ENCODE results near the gene LCOR. TPM values are rescaled to one million over a fixed set of nuclear protein-coding genes. Genes with fewer than 3 reads are reported as not detected.

The LCOR gene
- total RNA-seq, 1 experiment from 2014 or later = 23.9 TPM

DNA sequence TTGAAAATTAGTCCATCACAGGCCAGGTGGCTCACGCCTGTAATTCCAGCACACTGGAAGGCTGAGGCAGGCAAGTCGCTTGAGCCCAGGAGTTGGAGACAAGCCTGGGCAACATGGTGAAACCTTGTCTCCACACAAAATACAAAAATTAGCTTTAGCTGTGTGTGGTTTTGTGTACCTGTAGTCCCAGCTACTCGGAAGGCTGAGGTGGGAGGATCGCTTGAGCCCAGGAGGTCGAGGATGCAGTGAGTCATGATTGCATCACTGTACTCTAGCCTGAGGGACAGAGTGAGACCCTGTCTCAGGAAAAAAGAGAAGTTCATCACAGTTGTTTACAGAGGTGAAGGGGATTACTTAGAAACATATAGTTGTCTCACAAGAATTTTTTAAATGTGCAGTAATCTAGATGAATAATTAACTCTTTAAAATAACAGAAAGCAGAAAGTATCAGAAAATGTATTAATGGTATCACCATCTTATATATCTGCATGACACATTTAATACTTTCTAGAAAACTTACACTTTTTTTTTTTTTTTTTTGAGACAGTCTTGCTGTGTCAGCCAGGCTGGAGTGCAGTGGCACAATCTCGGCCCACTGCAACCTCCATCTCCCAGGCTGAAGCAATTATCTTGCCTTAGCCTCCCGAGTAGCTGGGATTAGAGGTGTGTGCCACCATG lies 8.9 kb downstream of the LCOR start:
- Mint-ChIP-seq H3K9me3 (no peaks in the 10 kb centered on the region), H3K36me3 (no peaks in the 10 kb centered on the region), H3K27ac (peak overlapping the region; percentile 52), H3K4me3 (no peak overlapping the region), H3K4me1 (peaks cover 46% of the 10 kb centered on the region), H3K27me3 (ENCODE audit: low read depth) (no peaks in the 10 kb centered on the region)
- TF ChIP-seq MYBL2 (CRISPR knock-in tag; IDR thresholded peaks at IDR 0.05) (no peak), FOXK1 (CRISPR knock-in tag; IDR thresholded peaks at IDR 0.05) (no peak), IRF2 (CRISPR knock-in tag; IDR thresholded peaks at IDR 0.05; ENCODE audit: borderline replicate concordance, low read depth) (no peak), GABPB1 (CRISPR knock-in tag; IDR thresholded peaks at IDR 0.05) (peak; percentile 97), EMX1 (CRISPR knock-in tag; IDR thresholded peaks at IDR 0.05) (no peak)
- ChIA-PET POLR2A (no interaction called here), CTCF (no interaction called here)
- DNase-seq (ENCODE audit: low spot score) (no peak), ATAC-seq (no peak)

DNA sequence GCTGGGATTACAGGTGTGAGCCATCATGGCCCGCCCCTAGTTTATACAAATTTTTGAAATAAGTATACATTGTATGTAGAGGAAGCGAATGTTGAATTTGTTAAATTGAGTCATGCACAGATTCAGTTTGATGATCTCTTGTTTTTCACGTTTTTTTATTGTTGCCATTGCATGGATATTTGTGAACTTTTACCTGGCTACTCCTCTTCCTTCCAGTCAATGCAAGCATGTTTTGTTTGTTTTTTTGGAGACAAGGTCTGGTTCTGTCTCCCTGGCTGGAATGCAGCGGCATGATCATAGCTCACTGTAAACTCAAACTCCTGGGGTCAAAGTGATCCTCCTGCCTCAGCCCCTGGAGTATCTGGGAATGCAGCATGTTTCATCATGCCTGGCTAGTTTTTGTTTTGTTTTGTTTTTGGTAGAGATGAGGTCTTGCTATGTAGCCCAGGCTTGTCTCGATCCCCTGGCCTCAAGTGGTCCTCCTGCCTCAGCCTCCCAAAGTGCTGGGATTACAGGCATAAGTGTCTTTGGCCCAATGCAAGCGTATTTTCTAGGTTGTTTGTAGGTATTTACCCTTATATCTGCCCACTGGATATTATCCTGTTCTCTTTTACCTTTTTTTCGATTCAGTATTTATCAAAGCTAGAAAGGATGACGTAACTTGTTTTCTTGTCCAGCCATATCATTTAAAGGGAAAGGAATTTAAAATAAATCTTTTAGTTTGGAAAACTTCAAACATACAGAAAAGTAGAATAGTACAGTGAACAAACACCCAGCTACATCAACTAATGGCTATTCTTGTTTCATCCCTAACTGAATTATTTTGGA lies 11.0 kb downstream of the LCOR start:
- TF ChIP-seq NFATC4 (CRISPR knock-in tag; IDR thresholded peaks at IDR 0.05) = no peak
- no peak for TF ChIP-seq ZNF138 (CRISPR knock-in tag; conservative IDR thresholded peaks at IDR 0.05)
- no peak for TF ChIP-seq JUN (CRISPR knock-in tag; IDR thresholded peaks at IDR 0.05)
- peak; percentile 97 for TF ChIP-seq GABPB1 (CRISPR knock-in tag; IDR thresholded peaks at IDR 0.05)
- peak; percentile 41; the same call in 1 of the 2 replicates for TF ChIP-seq ZNF121 (CRISPR knock-in tag; IDR thresholded peaks at IDR 0.05)
- no peak for TF ChIP-seq ZNF416 (CRISPR knock-in tag; IDR thresholded peaks at IDR 0.05)
- no peak for TF ChIP-seq SMAD3 (CRISPR knock-in tag; IDR thresholded peaks at IDR 0.05; ENCODE audit: borderline replicate concordance)
- TF ChIP-seq, protein P1, sequence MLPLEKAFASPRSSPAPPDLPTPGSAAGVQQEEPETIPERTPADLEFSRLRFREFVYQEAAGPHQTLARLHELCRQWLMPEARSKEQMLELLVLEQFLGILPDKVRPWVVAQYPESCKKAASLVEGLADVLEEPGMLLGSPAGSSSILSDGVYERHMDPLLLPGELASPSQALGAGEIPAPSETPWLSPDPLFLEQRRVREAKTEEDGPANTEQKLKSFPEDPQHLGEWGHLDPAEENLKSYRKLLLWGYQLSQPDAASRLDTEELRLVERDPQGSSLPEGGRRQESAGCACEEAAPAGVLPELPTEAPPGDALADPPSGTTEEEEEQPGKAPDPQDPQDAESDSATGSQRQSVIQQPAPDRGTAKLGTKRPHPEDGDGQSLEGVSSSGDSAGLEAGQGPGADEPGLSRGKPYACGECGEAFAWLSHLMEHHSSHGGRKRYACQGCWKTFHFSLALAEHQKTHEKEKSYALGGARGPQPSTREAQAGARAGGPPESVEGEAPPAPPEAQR (CRISPR knock-in tag; IDR thresholded peaks at IDR 0.05) = no peak
- POLR2A ChIA-PET = no interaction called here
- CTCF ChIA-PET = interaction anchor here (1.2 kb wide), 1 partner anchor 203 kb away, joined by 3 read pairs; no protein-coding TSS in a partner anchor
- Mint-ChIP-seq H3K27me3 (ENCODE audit: low read depth) (no peaks in the 10 kb centered on the region), H3K4me3 (no peak overlapping the region), H3K9me3 (no peaks in the 10 kb centered on the region), H3K27ac (peak overlapping the region; percentile 88), H3K36me3 (no peaks in the 10 kb centered on the region), H3K4me1 (peaks cover 50% of the 10 kb centered on the region)
- DNase-seq (ENCODE audit: low spot score) (no peak), ATAC-seq (no peak)

DNA sequence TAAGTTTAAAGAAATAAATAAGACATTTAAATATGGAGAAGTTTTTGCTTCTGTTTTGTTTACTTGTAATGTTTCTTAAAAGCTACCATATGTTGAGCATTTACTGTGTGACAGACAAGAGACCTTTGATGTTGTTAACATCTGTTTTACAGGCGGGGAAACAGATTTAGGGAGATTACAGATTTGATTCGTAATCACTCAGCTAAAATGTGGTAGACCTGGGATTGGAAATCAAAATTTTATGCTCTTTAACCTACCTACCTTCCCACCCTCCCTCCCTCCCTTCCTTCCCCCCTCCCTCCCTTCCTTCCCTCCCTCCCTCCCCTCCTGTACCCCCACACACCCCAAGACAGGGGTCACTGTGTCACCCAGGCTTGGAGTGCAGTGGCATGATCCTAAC lies 11.7 kb downstream of the LCOR start:
- DNase-seq (ENCODE audit: low spot score) (no peak), ATAC-seq (no peak)
- Mint-ChIP-seq H3K4me1 (peaks cover 50% of the 10 kb centered on the region), H3K36me3 (no peaks in the 10 kb centered on the region), H3K27me3 (ENCODE audit: low read depth) (no peaks in the 10 kb centered on the region), H3K27ac (peak overlapping the region; percentile 88), H3K4me3 (no peak overlapping the region), H3K9me3 (no peaks in the 10 kb centered on the region)
- ChIA-PET POLR2A (no interaction called here), CTCF (interaction anchor here (1.2 kb wide), 2 partner anchors 203 kb away, joined by 3 read pairs; no protein-coding TSS in a partner anchor)
- TF ChIP-seq, protein P2, sequence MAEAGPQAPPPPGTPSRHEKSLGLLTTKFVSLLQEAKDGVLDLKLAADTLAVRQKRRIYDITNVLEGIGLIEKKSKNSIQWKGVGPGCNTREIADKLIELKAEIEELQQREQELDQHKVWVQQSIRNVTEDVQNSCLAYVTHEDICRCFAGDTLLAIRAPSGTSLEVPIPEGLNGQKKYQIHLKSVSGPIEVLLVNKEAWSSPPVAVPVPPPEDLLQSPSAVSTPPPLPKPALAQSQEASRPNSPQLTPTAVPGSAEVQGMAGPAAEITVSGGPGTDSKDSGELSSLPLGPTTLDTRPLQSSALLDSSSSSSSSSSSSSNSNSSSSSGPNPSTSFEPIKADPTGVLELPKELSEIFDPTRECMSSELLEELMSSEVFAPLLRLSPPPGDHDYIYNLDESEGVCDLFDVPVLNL (CRISPR knock-in tag; IDR thresholded peaks at IDR 0.05; ENCODE audit: borderline replicate concordance, low read depth) = no peak
- no peak for TF ChIP-seq GABPB1 (CRISPR knock-in tag; IDR thresholded peaks at IDR 0.05)
- TF ChIP-seq RORB (CRISPR knock-in tag; IDR thresholded peaks at IDR 0.05) = no peak
- no peak for TF ChIP-seq EMX1 (CRISPR knock-in tag; IDR thresholded peaks at IDR 0.05)
- no peak for TF ChIP-seq NR1H2 (CRISPR knock-in tag; IDR thresholded peaks at IDR 0.05)
- TF ChIP-seq ZNF671 (CRISPR knock-in tag; IDR thresholded peaks at IDR 0.05) = no peak
- no peak for TF ChIP-seq GTF2I (CRISPR knock-in tag; conservative IDR thresholded peaks at IDR 0.05)
- no peak for TF ChIP-seq ZNF416 (CRISPR knock-in tag; IDR thresholded peaks at IDR 0.05)
- no peak for TF ChIP-seq CREB1 (CRISPR knock-in tag; IDR thresholded peaks at IDR 0.05)
- TF ChIP-seq, protein P3, sequence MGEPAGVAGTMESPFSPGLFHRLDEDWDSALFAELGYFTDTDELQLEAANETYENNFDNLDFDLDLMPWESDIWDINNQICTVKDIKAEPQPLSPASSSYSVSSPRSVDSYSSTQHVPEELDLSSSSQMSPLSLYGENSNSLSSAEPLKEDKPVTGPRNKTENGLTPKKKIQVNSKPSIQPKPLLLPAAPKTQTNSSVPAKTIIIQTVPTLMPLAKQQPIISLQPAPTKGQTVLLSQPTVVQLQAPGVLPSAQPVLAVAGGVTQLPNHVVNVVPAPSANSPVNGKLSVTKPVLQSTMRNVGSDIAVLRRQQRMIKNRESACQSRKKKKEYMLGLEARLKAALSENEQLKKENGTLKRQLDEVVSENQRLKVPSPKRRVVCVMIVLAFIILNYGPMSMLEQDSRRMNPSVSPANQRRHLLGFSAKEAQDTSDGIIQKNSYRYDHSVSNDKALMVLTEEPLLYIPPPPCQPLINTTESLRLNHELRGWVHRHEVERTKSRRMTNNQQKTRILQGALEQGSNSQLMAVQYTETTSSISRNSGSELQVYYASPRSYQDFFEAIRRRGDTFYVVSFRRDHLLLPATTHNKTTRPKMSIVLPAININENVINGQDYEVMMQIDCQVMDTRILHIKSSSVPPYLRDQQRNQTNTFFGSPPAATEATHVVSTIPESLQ (CRISPR knock-in tag; IDR thresholded peaks at IDR 0.05) = no peak
- TF ChIP-seq, protein P4, sequence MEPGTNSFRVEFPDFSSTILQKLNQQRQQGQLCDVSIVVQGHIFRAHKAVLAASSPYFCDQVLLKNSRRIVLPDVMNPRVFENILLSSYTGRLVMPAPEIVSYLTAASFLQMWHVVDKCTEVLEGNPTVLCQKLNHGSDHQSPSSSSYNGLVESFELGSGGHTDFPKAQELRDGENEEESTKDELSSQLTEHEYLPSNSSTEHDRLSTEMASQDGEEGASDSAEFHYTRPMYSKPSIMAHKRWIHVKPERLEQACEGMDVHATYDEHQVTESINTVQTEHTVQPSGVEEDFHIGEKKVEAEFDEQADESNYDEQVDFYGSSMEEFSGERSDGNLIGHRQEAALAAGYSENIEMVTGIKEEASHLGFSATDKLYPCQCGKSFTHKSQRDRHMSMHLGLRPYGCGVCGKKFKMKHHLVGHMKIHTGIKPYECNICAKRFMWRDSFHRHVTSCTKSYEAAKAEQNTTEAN (CRISPR knock-in tag; IDR thresholded peaks at IDR 0.05) = no peak
- TF ChIP-seq, protein P5, sequence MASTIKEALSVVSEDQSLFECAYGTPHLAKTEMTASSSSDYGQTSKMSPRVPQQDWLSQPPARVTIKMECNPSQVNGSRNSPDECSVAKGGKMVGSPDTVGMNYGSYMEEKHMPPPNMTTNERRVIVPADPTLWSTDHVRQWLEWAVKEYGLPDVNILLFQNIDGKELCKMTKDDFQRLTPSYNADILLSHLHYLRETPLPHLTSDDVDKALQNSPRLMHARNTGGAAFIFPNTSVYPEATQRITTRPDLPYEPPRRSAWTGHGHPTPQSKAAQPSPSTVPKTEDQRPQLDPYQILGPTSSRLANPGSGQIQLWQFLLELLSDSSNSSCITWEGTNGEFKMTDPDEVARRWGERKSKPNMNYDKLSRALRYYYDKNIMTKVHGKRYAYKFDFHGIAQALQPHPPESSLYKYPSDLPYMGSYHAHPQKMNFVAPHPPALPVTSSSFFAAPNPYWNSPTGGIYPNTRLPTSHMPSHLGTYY (CRISPR knock-in tag; IDR thresholded peaks at IDR 0.05) = no peak
- TF ChIP-seq SMAD3 (CRISPR knock-in tag; IDR thresholded peaks at IDR 0.05; ENCODE audit: borderline replicate concordance) = no peak
- TF ChIP-seq, protein P6, sequence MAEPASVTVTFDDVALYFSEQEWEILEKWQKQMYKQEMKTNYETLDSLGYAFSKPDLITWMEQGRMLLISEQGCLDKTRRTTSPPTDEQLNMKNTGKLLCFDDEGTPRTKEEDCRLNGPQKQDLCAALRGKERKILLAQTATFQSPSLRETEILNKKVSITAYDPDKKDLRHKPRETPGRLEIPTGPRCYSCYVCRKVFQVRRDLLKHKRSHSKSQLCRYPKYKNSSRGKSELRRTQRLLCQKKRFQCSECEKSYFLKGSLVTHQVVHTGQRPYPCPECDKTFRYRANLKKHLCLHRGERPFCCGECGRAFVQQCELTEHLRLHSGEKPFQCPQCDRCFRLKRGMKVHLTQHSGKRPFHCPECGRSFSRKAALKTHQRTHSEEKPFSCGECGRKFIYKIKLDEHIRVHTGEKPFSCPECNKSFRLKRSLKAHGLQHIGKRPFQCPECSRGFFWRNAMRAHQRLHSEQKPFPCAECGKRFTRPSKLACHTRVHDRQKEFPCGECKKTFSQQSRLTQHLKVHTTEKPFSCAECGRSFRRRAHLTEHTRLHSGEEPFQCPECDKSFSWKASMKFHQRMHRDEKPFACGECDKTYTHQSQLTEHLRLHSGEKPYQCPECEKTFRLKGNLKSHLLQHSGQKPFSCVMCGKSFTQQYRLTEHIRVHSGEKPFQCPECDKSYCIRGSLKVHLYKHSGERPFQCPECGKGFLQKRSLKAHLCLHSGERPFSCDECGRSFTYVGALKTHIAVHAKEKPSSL (CRISPR knock-in tag; conservative IDR thresholded peaks at IDR 0.05) = no peak
